ENCODE measurements around the gene VAT1L.

- no peak for TF ChIP-seq CTCF (IDR thresholded peaks at IDR 0.05; ENCODE audit: low read length)
- TF ChIP-seq EZH2 (optimal IDR thresholded peaks at IDR 0.05; ENCODE audit: low read depth, low read length), result no peak
- no peak for TF ChIP-seq EZH2phosphoT487 (IDR thresholded peaks at IDR 0.05; ENCODE audit: low read length)
Measured at GRCh38 chr16:77898671-77899211, 110.4 kb downstream of the VAT1L start.
